CD4-positive, alpha-beta T cell treated with Interleukin-15 for 1 hour (primary cell): ENCODE data around the gene ZKSCAN5.

Source experiments
- DNase-seq: peaks from one replicate; pipeline ENCODE4 v3.0.0-alpha.2; 2020

ZKSCAN5 gene

DNA sequence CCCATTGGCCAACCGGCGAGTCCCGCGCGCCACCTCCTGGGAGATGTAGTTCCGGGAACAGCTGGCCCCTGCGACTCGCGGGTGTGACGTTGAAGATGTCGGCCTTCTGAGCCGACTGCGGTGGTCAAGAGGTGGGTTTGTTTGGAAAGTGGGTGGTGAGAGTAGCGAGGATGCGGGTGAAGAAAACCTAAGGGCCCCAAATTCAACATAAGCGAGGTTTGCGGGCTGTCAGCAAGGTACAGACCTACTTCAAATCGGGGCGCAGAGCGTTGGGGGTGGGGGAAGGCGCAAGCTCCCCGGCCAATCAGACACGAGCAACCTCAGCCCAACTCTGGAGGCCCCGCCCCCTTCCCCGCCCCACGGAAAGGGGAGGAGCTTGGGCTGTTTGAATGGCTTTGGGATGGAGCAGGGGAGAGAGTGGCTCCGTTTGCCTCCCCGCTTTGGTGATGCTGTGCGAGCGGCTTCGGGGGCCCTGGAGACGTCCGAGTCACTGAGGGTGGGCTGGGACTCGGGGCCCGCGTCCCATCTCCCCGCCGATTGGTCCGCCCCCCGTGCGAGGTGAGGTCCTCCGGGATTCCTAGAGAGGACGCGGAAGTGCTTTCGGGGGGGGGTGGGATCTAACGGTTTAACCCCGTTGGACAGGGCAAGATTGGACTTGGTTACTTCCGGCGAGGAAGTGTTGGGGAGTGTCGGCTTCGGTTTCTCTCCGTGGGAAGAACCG is at the start of gene ZKSCAN5:
TSS of gene ZKSCAN5 (plus strand) at position 60 of the 721 bp plus-strand sequence. CDS start 1,383 bp downstream, outside the sequence.
- DNase-seq: peak; percentile 96

GRCh38 chr7:99455874-99456273 is 48.6 kb upstream of the ZKSCAN5 start:
- no peak for DNase-seq

GRCh38 chr7:99456288-99456687 is 48.2 kb upstream of the ZKSCAN5 start:
- DNase-seq: no peak

DNA sequence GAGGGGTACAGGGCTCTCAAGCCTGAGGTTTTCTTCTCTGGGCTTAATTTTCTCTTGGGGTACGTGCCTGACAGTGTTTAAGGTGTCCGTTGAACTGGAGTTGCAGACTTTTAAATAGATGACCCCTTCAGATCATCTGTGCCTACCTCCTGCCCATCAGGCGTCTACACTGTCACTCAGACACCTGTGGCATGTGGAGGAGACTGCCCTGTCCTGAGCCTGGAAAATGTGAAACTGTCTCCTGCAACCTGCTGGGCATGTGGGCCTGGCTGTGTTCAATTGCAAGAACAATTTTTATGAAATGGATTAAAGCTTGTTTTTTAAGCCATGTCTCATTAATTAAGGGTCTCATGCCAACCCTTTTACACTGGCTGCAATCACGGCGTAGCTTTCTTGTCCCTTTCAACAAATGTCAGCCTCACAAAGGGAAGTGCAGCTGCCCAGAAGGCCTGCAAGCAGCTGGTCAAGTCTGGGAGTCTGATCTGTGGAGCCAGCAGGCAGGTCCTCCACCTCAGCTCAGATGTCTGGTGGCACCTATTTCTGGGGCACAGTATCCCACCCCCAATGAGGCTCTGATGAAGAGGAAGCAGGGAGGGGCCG is 47.3 kb upstream of the ZKSCAN5 start:
- DNase-seq: no peak

GRCh38 chr7:99457650-99458493 is 46.6 kb upstream of the ZKSCAN5 start:
- DNase-seq: no peak

DNA sequence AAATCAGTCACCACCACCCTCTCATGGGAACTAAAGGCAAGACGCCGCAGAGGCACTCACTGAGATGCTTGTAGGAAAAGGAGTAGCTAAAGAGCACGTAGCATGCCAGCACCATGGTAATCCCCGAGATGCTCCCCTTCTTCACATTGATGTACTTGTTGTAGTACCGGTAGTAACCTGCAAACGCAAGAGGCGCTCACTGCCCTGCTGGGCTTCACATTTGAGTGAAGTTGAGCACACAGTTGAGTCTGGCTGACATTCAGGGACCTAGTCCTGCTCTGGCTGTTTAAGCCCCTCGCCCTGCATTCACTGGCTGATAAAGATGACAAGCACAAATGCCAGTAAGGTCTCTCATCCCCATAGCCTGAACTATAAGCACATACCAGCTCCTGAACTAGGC is 45.4 kb upstream of the ZKSCAN5 start:
- no peak for DNase-seq

DNA sequence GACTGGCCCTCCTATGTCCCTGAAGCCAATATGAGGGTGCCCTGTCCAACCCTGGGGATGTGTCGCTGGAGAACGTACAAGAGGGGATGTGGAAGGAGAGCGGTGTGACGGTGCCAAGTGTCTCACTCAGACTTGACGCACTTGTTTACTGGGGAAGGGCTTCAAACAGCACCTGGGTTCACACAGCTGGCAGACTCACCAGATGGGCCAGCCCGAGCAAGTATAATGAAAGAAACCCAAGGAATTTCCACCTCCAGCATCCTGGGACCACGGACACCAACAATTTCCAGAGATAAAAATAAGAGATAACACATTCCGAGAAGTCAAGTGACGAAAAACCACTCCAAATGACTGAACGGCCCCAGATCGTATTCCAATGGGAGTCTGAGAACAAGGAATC is 43.8 kb upstream of the ZKSCAN5 start:
- no peak for DNase-seq

DNA sequence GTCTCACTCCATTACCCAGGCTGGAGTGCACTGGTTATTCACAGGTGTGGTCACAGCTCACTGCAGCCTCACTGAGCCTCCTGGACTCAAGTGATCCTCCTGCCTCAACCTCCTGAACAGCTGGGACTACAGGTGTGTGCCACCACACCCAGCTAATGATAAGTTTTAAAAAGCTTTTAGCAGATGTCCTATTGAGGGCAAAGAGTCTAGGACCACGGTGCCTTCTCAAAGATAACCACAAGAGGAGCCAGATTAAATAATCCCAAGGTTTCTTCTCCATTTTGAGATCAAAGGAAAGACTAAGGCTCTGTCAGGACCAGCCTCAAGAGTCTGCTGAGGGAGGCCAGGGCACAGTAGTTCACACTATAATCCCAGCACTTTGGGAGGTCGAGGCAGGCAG is 43.2 kb upstream of the ZKSCAN5 start:
- DNase-seq: no peak

- DNase-seq: no peak
Measured at GRCh38 chr7:99465421-99465768, 39.1 kb upstream of the ZKSCAN5 start.

GRCh38 chr7:99468336-99468918 is 36.0 kb upstream of the ZKSCAN5 start:
- no peak for DNase-seq

- no peak for DNase-seq
Measured at GRCh38 chr7:99469381-99470065, 34.9 kb upstream of the ZKSCAN5 start.

DNA sequence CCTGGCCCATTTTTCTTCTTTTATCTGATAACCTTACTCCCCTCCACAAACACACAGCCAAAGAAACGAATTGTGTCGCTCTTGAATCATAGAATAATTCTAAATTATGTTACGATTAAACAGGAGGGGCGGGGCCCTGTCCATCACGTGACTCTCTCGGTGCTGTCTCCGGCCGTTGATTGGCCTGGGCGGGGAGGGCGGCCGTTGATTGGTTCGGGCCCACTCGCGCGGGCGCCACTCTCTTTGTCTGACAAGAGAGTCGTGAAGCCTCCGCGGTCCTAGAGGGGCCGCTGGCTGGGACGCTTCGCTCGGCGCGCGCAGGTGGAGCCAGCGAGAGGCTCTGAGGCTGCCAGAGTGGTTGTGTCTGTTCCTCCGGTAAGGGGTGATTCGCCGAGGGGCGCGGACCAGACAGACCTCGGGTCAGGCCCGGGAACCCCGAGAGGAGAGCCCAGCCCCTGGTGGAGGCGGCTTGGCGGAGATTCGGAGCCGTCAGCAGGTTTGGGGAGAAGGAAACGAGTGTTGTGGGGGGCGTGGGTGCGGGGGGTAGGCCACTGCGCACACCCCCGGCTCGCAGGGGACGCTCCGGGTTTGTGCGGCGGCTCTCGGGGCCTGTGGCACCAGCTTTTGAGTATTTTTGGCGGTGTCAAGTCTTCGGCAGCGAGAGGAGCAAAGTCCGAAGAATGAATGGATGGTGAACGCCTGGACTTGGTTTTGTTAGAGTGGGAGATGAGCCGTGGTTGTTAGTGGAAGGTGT is 31.7 kb upstream of the ZKSCAN5 start, which contains the start of gene ZNF789:
TSS of gene ZNF789 (plus strand) at position 330 of the 754 bp plus-strand sequence. CDS start 3,567 bp downstream, outside the sequence.
- DNase-seq: peak; percentile 97

- no peak for DNase-seq
Measured at GRCh38 chr7:99473315-99473596, 31.2 kb upstream of the ZKSCAN5 start.

DNA sequence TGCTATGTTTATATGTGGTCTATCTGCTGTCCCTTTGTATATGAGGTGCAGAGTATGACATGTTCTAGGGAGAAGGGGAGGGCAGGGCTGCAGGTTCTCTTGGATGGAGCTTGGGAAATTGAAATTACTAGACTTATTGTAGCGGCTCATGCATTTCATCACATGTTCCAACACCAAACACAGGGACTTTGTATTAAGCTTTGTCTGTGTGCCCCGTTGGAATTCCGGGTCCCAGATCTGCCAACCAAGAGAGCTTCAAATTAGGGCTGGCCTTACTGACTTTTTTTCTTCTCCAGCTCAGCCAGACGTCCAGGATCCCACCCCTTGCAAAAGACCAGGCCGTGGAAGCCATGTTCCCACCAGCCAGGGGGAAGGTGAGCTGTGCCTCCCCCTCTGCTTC is 28.4 kb upstream of the ZKSCAN5 start:
- no peak for DNase-seq

DNA sequence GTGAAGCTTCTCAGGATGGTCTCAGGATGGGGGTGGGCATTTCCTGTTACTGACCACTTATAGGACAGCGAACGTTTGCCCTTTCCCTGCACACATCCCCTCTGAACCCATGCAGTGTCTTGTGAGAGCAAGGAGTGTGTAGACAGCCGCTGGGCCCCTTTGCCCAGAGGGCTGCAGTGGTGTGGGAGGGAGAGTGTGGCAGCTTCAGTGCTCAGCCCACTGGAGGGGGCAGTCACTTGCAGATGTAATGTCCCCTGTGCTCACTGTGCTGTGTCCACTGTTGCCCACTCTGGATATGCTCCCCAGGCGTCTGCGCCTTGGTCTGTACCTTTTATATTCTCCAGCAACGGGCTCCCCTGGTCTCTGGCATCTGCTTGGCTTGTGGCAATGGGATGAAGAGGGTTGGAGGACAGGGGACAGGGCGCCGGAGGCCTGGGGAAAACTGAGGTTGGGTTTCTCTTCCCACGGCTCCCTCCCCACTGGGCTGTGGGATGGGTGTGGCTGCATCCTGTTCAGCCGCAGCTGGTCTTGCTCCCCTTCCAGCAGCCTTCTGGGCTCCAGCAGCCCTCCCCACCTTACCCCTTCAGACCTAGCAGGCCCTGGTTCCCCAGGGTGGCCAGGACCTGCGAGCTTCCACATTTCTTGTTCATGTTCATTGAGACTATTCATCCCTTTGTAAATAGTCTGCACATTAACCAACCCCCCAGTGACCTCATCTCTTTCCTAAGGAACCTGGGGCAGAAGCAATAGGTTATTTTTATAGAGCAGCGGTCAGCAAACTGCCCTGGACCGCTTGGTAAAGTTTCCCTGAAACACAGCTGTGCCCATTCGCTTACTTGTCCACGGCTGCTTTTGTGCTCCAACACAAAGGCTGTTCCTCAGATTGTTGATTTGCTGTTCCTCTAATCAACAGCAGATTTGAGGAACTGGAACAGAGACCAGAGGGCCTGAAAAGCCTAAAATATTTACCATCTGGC is 25.7 kb upstream of the ZKSCAN5 start:
- no peak for DNase-seq

GRCh38 chr7:99485094-99485493 is 19.4 kb upstream of the ZKSCAN5 start:
- no peak for DNase-seq

DNA sequence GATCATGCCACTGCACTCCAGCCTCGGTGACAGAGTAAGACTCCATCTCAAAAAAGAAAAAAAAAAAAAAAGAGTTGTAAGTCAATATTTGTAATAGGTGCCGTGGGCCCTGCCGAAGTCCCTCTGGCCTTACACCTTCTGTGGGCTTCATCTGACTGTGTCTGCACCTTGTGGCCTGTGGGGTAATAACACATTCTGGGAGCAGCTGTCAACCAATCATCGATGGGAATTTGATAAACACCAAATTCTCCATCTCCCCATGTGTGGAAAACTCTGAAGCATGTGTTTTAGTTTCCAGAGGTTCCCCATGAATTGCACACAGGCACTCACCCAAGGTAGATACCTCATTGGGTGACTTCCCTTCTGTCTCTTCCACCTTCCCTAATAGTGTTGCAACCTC is 15.2 kb upstream of the ZKSCAN5 start:
- DNase-seq: no peak

GRCh38 chr7:99490878-99491277 is 13.6 kb upstream of the ZKSCAN5 start:
- no peak for DNase-seq

GRCh38 chr7:99493823-99494222 is 10.6 kb upstream of the ZKSCAN5 start:
- no peak for DNase-seq

- no peak for DNase-seq
Measured at GRCh38 chr7:99497766-99498545, 6.5 kb upstream of the ZKSCAN5 start.
